Left renal cortex interstitium (tissue), 4 donors: Measurements from ENCODE around the gene RDM1. TPM values are rescaled to one million over a fixed set of nuclear protein-coding genes. Genes with fewer than 3 reads are reported as not detected.
"Not testable (repeated sequence)": the region's sequence is repeated elsewhere in the genome, so short reads cannot be mapped to it uniquely, and the experiment has no call there.

Source experiments
- DNase-seq, 4 donors: peaks; one replicate each; pipeline ENCODE4 v3.0.0-alpha.2; 2013; ENCODE audit warnings: low read depth in 4 of 4, low spot score in 2 of 4, missing footprints in 1 of 4
- polyA plus RNA-seq, 4 donors: library from polyadenylated mRNA; unstranded; fragments of 120-200 nt; gene quantifications; one replicate each; pipeline ENCODE4 v1.2.1, GENCODE V29; 2013; ENCODE audit not compliant: insufficient read length in 4 of 4

Gene RDM1, protein sequence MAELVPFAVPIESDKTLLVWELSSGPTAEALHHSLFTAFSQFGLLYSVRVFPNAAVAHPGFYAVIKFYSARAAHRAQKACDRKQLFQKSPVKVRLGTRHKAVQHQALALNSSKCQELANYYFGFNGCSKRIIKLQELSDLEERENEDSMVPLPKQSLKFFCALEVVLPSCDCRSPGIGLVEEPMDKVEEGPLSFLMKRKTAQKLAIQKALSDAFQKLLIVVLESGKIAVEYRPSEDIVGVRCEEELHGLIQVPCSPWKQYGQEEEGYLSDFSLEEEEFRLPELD
- polyA plus RNA-seq = 1 to 10 TPM; 2.2 to 4.3 (median 2.5) TPM

DNA sequence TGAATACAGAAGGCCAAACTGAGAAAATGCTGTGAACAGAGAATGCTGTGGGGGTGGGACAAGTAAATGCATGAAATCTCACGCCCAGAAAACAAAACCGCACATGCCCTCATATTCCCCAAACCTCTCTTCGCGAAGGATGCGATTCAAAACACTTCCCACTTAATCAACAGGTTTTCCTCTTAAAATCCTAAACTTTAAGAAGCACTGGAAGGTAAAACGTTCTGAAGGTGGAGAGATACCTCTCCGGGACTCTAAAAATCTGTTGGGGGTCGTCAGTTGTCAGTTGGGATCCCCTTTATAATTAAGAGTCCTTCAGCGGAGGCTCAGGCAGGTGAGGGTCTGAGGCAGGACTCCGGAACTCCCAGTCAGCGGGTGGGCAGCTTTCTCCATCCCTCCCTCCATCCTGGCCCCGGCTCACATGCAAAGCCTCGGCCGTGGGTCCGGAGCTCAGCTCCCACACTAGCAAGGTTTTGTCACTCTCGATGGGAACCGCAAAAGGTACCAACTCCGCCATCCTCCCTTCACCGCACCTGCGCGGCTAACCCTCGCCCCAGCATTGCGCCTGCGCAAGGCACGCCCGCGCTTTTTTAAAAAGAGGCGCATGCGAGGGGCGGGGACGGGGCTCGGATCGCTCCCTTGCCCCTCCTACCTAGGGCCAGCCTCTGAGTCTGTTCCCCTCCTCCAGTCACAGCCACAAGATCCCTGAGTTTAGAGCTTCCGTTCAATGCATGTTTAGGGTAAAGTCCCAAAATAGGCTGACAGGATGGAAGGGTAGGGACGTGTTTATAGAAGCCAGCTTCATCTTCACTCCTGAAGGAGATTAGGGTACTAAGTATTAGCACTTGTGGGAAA is at the start of gene RDM1:
Gene RDM1 (minus strand): TSS at position 563 of the 855 bp plus-strand sequence. CDS start 46 bp downstream, at position 517.
- DNase-seq = peak in 3 of 4 donors; percentile 54 to 78 (median 70)

DNA sequence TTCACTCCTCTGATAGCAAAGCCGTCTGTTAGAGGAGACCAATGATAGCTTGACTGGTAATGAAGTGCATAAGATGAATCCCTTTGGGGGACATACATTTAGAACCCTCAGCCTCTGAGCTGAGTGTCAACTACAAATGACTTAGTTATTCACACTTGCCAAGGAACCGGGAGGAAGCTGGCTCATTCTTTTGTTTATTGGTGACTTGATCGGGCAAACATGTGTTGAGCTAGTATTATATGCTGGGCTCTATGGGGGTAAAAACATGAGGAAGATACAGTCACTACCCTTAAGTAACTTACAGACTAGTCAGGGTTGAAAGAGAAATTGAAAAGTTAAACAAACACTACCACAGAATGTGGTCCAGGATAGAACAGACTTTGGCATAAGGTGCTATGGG is 47.8 kb upstream of the RDM1 start:
- DNase-seq = no peak

DNA sequence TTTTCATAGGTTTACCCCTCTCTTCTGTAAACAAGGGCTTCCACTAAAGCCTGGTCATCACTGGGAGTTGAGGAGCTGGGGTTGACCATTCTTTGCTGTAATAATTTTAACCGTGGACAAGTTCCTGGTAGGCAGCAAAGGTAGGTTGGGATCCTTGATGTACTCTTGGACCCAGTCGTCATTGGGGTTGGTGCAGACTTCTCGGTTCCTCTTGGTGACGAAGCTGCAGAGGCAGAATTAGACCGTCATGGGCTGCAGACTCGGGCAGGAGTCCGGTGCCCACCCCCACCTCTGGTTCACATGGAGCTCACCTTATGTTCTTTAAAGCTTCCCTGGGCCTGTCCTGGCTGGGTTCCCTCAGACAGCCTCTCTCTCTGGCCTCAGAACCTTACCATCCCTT is 46.9 kb upstream of the RDM1 start:
- no peak for DNase-seq

DNA sequence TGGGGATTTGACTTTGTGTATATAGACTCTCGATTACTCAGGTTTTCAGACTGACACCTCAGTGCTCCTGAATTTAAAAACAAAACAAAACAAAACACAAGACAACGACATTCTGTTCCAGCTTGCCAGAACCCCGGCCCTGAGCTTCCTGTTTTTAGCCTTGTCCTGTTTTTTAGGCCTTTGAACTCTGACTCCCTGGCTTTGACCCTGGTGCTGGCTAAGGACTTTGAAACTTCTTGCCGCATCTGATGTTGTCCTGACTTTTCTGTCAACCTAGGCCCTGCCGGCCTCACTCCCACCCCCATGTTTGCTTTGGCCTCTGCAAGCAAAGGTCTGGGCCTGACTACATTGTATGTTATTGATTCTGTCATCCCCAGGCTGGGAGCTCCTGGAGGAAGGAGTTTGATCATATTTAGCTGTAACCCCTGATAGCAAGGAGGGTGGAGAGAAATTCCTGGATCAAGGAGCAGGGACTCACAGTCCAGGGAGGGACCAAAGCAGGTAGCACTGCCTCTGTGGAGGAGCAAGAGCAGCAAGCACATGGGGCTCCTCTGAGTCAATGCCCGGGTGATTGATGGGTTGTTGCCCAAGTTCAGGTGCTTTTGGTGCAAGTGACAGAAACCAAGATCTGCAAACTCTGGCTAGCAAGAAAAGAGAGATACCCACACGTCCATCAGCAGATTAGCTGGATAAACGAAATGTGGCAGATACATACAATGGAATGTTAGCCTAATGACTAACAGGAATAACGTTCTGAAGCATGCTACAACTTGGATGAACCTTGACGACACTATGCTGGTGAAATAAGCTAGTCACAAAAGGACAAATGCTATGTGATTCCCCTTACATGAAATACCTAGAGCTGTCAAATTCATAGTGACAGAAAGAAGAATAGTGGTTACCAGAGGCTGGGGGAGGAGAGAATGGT is 43.0 kb upstream of the RDM1 start:
- no peak for DNase-seq

DNA sequence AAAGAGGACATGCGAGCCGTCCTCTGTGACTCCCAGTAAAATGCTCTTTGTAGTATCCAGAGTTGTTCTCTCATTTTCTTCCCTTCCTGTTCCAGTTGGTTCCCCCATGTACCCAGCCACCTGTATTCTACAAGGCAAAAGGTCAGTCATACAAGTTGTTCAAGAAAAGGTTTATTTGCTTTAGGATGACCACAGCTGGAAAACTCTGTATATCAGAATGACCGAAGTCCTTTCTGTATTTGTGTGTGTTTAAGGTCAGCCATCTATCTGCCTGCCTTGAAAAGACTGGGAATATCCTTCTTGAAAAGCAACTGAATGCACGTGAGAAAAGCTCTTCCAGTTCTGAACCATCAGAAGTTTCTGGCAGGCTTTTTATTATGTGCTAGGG is 42.4 kb upstream of the RDM1 start:
- no peak for DNase-seq

DNA sequence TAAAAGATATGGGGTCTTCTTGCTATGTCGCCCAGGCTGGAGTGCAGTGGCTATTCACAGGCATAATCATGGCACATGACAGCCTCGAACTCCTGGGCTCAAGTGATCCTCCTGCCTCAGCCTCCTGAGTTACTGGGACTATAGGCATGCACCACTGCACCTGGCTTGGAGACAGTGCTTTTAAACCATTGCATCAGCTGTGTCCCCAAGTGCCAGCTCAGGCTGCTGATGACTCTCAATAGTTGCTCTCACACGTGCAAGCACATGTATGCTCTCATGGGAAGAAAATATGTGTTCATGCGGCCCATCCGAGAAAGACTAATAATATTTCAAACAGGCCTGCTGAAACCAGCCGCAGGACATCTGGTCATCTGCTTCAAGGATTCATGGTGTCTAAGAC is 42.0 kb upstream of the RDM1 start:
- no peak for DNase-seq

DNA sequence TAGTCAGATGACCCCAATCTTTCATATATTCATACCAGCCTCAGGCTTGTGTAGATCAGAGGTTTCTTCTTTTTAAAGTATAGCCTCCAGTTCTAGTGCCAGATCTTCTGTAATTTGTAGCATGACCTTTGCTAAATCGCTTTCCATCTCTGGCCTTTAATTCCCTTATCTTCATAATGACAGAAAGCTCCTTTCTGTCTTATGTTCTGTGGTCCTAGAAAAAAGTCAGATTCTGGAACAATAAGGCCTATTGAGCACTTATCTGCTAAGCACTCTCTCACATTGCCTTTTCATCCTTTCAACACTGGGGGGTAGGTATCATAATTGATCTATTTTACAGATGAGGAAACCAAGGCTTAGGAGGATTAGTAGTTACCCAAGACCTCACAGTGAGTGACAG is 41.5 kb upstream of the RDM1 start:
- no peak for DNase-seq

DNA sequence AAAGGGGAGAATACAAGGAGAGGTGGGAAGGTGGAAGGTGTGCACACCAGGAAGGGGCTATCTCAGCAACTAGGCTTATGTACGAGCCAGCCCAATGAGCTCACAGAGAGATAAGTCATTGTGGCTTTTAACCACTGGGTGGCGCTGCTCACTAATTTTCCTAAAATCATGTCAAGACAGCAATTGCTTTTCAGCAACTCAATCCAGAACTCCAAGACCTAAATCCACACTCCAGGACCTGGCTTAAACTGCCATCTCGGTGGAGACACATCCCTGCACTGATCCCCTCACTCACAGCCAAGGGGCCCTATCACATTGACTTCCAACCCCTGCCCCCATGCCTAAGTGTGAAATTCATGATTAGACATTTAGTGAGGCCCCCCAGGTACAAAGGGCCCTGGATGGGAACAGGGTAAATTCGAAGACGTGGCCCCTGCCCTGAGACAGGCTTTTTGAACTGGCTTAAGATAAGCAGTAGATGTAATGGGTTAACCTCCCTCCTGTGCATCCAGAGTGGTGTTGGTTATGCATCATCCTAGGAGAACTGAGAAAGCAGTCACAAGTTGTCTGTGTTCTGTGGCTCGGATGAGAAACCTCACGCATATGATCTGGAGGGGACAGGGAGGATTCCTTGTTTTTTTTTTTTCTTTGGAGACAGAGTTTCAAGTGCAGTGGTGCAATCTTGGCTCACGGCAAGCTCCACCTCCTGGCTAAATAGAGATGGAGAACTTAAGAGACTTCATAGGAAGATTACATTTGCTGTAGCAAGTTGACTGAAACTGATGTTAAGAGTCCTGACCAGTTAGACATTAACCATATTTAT is 39.2 kb upstream of the RDM1 start:
- peak; percentile 56 to 82 (median 64) for DNase-seq

DNA sequence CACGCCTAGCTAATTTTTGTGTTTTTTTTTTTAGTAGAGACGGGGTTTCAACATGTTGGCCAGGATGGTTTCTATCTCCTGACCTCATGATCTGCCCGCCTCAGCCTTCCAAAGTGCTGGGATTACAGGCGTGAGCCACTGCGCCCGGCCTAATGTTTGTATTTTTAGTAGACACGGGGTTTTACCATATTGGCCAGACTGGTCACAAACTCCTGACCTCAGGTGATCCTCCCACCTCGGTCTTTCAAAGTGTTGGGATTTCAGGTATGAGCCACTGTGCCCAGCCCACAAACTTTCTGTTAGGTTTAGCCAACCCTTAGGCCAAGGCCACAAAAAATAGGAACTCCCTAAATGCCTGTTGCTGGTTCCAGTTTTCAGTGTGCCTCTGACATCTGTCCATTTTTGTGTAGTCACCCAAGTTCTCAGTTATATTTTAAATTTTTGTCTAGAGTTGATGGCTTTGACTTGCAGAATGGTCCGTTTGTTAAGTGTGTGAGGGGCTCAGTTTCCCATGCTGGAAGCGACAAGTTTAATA is 38.0 kb upstream of the RDM1 start:
- DNase-seq = no peak

DNA sequence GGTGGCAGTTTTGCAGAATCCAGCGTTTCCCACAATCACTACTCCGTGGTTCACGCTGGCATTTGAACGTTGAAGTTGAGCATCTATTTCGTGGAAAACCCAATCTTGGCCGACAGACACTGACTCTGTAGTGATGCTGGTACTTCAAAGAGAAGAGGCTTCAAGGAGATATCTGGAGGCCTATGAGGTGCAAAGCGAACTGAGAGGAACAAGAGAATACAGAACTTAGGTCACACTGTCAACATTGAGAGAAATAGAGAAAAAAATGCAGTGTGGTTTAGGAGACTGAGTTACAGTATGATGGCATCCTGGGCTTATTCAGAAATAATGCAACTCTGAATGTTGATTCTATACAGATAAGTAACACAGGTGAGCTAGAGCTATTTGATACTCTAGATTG is 34.7 kb upstream of the RDM1 start:
- DNase-seq = no peak

DNA sequence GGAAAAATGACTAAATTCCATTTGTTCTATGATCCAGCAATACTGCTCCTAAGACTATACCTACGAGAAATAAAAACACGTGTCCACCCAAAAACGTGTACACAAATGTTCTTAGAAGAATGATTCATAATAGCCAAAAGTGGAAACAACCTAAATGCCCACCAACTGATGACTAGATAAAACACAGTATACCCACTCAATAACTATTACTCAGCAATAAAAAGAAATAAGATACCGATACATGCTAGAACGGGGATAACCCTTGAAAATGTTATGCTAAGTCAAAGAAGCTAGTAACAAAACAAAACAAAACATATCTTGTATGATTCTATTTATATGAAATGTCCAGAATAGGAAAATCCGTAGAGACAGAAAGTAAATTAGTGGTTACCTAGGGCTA is 33.1 kb upstream of the RDM1 start:
- no peak for DNase-seq

DNA sequence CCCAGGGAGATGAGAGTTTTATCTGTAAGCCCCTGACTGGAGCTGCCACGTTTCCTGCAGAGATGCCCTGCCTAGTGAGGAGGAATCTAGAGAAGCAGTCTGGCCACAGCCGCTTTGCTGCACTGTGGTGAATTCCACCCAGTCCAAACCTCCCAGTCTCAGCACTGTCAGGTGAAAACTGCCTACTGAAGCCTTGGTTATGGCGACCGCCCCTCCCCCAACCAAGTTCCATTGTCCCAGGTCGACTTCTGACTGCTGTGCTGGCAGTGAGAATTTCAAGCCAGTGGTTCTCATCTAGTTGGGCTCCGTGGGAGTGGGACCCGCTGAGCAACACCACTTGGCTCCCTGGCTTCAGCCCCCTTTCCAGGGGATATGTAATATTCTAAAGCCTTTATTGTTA is 23.1 kb upstream of the RDM1 start:
- DNase-seq = no peak

DNA sequence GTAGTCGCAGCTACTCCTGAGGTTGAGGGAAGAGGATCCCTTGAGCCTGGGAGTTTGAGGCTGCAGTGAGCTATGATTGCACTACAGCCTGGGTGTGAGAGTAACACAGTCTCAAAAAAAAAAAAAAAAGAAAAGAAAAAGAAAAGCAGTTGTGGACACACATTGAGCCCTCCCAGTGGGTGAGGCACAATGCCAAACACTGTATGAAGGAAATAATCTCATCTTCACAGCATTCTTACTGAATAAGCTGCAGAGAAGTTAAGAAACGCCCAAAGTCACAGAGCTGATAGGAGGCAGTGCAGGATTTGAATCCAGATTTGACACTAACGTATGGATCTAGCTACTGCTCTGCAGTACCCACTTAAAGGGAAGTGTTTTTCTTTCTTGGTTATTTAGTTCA is 18.8 kb upstream of the RDM1 start:
- no peak for DNase-seq

DNA sequence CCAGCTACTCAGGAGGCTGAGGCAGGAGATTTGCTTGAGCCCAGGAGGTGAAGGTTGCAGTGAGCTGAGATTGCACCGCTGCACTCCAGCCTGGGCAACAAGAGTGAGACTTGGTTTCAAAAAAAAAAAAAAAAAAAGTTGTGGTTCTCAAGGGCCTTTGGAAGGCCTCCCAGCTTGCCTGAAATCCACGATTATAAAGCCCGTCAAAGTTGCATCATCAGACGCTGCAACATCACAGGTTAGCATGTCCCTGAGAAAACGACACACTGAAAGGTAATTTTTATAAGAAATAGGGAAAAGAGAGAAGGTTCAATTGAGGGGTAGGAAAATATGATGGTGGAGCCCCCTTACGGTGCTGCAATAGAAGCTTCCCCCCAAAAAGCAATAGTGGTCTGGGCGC is 17.5 kb upstream of the RDM1 start:
- no peak for DNase-seq

DNA sequence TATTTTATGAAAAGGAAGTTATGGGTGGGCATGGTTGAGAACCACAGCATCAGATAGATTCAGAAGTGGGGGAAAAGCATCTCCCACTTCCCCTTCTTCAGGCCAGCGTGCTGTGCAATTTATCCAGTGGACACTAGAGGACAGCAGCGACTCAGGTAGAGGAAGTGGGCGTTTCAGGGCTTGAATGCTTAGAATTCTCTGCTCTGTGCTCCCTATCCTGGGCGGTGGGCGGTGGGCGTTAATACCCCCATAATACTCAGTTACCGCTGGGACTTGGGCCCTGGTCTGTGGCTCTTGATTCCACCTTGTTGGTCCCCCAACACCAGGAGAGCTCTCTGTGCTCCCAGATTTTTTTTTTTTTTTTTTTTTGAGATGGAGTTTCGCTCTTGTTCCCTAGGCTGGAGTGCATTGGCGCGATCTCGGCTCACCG is 16.6 kb upstream of the RDM1 start:
- DNase-seq = peak in 2 of 4 donors; percentile 7 to 40

DNA sequence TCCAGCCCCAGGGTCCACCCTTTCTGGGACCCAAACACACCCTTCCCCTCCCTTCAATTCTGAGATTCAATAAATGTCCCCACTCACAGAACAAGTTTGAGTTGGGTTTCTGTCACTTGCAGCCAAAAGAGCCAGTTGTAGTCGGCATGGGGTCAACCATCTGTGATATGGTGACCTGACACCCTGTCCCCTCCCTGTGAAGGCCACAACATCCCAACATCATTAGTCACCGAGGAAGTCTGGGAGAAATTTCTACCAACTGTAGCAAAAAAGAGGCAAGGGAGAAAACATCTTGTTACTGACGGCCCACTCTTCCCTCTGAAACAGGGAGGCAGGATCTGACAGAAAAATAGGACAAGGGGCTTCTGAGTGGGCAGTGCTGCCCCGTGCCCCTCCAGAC is 13.6 kb upstream of the RDM1 start:
- DNase-seq = no peak

DNA sequence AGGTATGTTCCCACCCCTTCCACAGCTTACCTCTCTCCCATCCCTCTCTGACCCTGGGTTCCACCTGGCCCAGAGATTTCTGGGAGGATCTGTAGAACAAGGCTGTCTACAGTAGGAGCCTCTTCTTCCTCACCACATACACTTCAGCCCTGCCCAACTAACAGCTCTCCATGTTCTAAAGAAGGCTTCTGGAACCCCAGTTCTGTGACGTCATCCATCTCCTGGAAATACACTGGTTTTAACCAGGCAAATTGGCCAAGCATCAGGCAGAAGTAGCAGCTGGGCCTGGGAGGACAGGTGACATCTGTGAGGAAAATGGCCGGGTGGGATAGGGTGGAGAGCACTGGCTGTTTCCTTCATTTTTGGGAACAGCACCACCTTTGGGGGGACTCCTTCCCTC is 13.0 kb upstream of the RDM1 start, which contains the start of gene LYZL6:
Gene LYZL6 (minus strand): TSS at position 177 of the 400 bp plus-strand sequence. CDS start 4,357 bp downstream, outside the sequence.
- no peak for DNase-seq

DNA sequence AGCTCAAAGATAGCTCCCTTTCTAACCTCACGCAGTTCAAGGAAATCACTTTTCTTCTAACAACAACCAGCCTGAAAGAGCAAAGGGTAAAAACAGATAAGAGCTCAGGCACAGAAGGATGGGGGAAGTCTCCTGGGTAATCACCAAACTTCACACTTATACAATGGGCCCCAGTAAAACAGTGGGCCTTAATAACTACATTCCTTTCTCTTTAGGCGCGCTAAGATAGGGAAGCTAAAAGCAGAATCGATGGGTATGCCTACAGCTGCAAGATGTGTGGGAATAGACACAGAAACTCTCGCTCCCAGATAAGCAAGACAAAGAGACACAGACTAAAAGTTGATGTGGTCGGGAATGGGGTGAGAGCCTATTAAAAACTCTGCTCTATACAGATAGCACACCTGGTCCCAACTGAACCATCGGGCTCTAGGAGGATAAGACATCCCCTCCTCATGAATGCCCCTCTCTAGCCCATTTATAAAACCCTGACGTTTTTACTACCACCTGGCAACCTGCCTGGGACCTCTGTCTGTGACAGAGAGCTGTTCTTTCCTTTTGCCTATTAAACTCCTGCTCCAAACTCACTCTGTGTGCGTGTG is 12.1 kb upstream of the RDM1 start:
- peak in 1 of 4 donors; percentile 18 for DNase-seq

DNA sequence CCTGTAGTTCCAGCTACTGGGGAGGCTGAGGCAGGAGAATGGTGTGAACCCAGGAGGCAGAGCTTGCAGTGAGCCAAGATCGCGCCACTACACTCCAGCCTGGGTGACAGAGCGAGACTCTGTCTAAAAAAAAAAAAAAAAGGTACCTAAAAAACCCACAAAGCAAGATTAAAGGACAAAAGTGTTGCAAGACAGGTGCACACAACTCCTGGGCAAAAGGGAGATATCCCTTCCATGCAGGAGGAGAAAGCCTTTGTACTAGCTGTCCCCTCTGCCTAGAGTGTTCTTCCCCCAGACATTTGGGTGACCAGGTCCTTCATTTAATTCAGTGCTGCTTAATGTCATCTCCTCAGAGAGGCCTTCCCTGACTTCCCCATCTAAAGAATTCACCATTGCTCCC is 7.9 kb upstream of the RDM1 start:
- not testable (repeated sequence) for DNase-seq
